Activated T-cell treated with anti-CD3 and anti-CD28 coated beads, Interleukin-2, amount 50 U/mL, for 72 hours (primary cell): Measurements from ENCODE around the gene SF3B3. TPM values are rescaled to one million over a fixed set of nuclear protein-coding genes. Genes with fewer than 3 reads are reported as not detected.

ENCODE experiments used
- ATAC-seq, 2 donors: fragments of 150-1000 bp; cut with Tn5 transposase; replicated peaks in 1 of 2; 2 replicates each; pipeline ENCODE4 v1.10.0; 2021; ENCODE audit warnings: moderate library complexity in 2 of 2, mild to moderate bottlenecking in 1 of 2
- DNase-seq, 2 donors: peaks; one replicate each; pipeline ENCODE4 v3.0.0; 2021 to 2022; ENCODE audit warnings: mixed read lengths in 1 of 2
- H3K27ac Mint-ChIP-seq: one replicate; pipeline ENCODE4 v1.8.0; 2022; ENCODE audit warnings: mild to moderate bottlenecking, moderate library complexity, mixed read lengths
- H3K27me3 Mint-ChIP-seq: one replicate; pipeline ENCODE4 v1.8.0; 2022; ENCODE audit warnings: low read depth, mixed read lengths
- H3K36me3 Mint-ChIP-seq, 2 donors: one replicate each; pipeline ENCODE4 v1.8.0; 2022; ENCODE audit warnings: mixed read lengths in 2 of 2, mild to moderate bottlenecking in 1 of 2; ENCODE audit not compliant: insufficient read depth in 2 of 2
- H3K4me1 Mint-ChIP-seq: one replicate; pipeline ENCODE4 v1.8.0; 2022; ENCODE audit warnings: low read depth, mixed read lengths
- H3K4me3 Mint-ChIP-seq, 2 donors: one replicate each; pipeline ENCODE4 v1.8.0; 2022; ENCODE audit warnings: mild to moderate bottlenecking in 2 of 2, mixed read lengths in 2 of 2, moderate library complexity in 2 of 2
- H3K9me3 Mint-ChIP-seq, 2 donors: one replicate each; pipeline ENCODE4 v1.8.0; 2022; ENCODE audit warnings: mixed read lengths in 2 of 2
- total RNA-seq, 2 donors: library from RNA; stranded (reverse); gene quantifications; one replicate each; pipeline ENCODE4 v1.2.3, GENCODE V29; 2022

Gene SF3B3
- total RNA-seq, 2 donors from 2014 or later: 302 to 309 TPM

DNA sequence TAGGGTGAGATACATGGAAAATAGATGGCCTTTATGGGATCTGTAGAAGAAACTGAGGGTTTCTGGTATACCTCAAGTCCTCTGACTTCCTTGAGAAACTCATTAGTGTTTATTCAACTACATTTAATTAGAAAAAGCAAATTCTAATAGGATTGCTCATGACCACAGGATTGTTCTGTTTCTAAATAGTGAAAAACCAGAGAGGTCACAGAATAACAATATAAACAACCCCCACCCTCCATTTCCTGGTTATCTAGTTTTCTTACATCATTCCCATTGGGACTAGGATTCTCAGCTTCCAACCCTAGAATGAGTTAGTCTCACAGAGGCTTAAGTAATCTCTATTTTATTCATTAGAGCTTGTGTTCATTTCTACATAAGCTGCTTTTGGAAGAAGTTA is 30.0 kb downstream of the SF3B3 start:
- Mint-ChIP-seq H3K27ac (no peak overlapping the region), H3K9me3 (no peaks in the 10 kb centered on the region), H3K4me1 (no peaks in the 10 kb centered on the region), H3K27me3 (no peaks in the 10 kb centered on the region), H3K36me3 (peaks cover 21 to 43% of the 10 kb centered on the region in 2 donors), H3K4me3 (no peak overlapping the region)
- ATAC-seq: no peak
- DNase-seq: no peak

DNA sequence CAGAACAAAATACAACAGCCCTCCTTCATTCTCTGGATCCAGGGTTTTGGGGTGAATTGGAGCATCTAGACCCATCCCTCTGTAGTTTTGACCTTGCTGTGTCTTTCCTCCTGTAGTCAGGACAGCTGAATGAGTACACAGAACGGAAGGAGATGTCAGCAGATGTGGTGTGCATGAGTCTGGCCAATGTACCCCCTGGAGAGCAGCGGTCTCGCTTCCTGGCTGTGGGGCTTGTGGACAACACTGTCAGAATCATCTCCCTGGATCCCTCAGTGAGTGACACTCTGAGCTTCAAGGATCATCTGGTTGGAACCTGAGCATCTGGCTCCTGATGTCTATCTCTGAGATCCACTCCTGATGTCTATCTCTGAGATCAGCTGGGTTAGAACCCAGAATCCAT is 32.4 kb downstream of the SF3B3 start:
- Mint-ChIP-seq H3K9me3 (no peaks in the 10 kb centered on the region), H3K27ac (peak overlapping the region; percentile 89), H3K4me3 (no peak overlapping the region), H3K4me1 (no peaks in the 10 kb centered on the region), H3K36me3 (peaks cover 19 to 44% of the 10 kb centered on the region in 2 donors), H3K27me3 (no peaks in the 10 kb centered on the region)
- DNase-seq (no peak), ATAC-seq (no peak)

DNA sequence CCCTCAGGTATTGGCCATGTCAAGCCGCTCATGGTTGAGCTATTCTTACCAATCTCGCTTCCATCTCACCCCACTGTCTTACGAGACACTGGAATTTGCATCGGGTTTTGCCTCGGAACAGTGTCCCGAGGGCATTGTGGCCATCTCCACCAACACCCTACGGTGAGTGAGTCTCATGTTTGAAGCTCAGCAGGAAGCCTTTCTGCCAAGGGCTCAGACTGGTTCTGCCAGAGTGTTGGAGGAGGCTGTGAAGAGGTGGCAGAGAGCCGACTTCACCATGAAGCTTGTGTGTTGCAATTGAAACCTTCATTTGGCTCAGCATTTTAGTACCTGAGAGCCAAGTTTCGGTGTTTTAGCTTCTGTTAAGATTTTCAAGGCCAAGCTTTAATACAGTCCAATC is 38.0 kb downstream of the SF3B3 start:
- Mint-ChIP-seq H3K4me1 (no peaks in the 10 kb centered on the region), H3K36me3 (peaks cover 21 to 53% of the 10 kb centered on the region in 2 donors), H3K27ac (no peak overlapping the region), H3K27me3 (no peaks in the 10 kb centered on the region), H3K9me3 (no peaks in the 10 kb centered on the region), H3K4me3 (no peak overlapping the region)
- DNase-seq (no peak), ATAC-seq (no peak)

DNA sequence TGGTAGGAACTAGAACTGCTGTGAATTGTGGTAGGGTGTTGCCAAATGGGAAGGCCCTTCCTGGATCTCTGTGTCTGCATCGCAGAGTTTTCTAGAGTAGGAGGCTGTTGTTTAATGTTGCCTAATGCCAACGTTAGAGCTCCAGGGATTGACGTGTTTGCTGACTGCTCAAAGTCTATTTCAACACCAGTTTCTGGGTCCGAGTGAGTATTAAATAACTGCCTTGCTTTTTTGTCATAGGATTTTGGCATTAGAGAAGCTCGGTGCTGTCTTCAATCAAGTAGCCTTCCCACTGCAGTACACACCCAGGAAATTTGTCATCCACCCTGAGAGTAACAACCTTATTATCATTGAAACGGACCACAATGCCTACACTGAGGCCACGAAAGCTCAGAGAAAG is 40.0 kb downstream of the SF3B3 start:
- Mint-ChIP-seq H3K4me1 (peaks cover under 1% of the 10 kb centered on the region), H3K9me3 (no peaks in the 10 kb centered on the region), H3K4me3 (no peak overlapping the region), H3K27me3 (no peaks in the 10 kb centered on the region), H3K27ac (peak overlapping the region; percentile 6), H3K36me3 (peaks cover 24 to 52% of the 10 kb centered on the region in 2 donors)
- DNase-seq (no peak), ATAC-seq (no peak)

DNA sequence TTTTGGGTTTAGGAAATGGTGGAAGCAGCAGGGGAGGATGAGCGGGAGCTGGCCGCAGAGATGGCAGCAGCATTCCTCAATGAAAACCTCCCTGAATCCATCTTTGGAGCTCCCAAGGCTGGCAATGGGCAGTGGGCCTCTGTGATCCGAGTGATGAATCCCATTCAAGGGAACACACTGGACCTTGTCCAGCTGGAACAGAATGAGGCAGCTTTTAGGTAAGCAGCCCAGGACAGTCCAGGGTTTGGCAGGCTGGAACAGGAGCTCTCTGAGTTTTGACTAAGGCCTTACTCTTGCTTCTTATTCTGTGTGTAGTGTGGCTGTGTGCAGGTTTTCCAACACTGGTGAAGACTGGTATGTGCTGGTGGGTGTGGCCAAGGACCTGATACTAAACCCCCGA is 41.4 kb downstream of the SF3B3 start:
- Mint-ChIP-seq H3K4me3 (no peak overlapping the region), H3K27ac (no peak overlapping the region), H3K4me1 (peaks cover 4% of the 10 kb centered on the region), H3K27me3 (no peaks in the 10 kb centered on the region), H3K36me3 (peaks cover 22 to 47% of the 10 kb centered on the region in 2 donors), H3K9me3 (no peaks in the 10 kb centered on the region)
- no peak for DNase-seq
- ATAC-seq: no peak

DNA sequence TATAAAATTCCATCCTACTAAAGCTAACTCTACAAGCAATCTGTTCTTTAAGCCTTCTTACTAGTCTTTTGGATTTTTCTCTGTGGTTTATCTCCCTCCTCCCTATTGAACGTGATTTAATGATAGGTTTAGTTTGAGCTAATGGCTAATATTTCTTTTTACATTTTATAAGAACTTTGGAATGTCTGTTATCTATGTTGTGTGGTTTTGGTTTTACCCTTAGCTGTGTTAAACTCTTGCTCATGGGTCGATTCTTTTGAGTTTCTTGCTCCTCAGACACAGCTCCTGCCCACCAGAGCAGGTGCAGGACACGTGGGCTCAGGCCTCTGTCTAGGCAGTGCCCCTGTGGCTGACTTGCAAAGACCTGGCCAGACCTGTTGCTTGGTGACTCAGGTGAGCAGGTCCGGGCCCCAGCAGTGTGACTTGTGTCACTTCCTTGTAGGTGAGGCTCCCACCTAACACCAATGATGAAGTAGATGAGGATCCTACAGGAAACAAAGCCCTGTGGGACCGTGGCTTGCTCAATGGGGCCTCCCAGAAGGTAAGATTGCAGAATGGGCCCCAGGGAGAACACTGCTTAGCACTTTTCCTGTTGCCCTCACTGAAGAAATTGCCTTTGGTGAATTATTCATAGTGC is 45.1 kb downstream of the SF3B3 start:
- Mint-ChIP-seq H3K4me3 (no peak overlapping the region), H3K27ac (peak overlapping the region; percentile 52), H3K36me3 (peaks cover 31 to 51% of the 10 kb centered on the region in 2 donors), H3K27me3 (no peaks in the 10 kb centered on the region), H3K9me3 (no peaks in the 10 kb centered on the region), H3K4me1 (peaks cover 23% of the 10 kb centered on the region)
- DNase-seq (no peak), ATAC-seq (no peak)

DNA sequence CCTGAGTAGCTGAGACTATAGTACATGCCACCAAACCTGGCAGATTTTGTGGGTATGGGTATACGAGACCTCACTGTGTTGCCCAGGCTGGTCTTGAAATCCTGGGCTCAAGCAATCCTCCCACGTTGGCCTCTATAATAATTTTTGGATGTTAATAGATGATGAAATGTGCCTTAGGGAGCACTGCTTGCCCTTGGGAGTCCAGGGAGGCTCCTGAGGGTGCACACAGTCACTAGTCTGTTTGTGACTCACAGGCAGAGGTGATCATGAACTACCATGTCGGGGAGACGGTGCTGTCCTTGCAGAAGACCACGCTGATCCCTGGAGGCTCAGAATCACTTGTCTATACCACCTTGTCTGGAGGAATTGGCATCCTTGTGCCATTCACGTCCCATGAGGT is 46.1 kb downstream of the SF3B3 start:
- no peak for ATAC-seq
- DNase-seq: no peak
- no peak overlapping the region for H3K27ac Mint-ChIP-seq
- peaks cover 23% of the 10 kb centered on the region for H3K4me1 Mint-ChIP-seq
- no peak overlapping the region for H3K4me3 Mint-ChIP-seq
- peaks cover 31 to 51% of the 10 kb centered on the region in 2 donors for H3K36me3 Mint-ChIP-seq
- H3K9me3 Mint-ChIP-seq: no peaks in the 10 kb centered on the region
- no peaks in the 10 kb centered on the region for H3K27me3 Mint-ChIP-seq

DNA sequence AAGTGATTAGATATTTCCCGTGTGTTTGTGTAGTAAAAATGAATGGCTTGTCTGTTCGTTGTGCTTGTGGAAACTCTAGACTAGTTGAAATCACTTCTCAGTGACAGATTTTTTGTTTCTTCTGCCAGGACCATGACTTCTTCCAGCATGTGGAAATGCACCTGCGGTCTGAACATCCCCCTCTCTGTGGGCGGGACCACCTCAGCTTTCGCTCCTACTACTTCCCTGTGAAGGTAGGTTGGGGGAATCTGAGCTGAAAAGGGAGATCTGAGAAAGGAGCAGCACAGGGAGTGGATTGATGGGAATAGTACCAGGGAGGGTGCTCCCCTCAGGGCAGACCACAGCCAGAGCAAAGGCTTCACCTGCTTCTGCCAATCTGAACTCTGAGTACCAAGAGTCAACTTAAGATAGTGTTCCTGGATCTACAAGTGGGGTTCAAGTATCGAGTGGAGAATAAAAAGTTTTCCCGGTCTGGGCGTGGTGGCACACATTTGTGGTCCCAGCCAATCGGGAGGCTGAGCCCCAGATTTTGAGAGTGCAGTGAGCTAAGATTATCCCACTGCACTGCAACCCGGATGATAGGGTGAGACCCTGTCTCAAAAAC is 47.5 kb downstream of the SF3B3 start:
- peaks cover 28 to 41% of the 10 kb centered on the region in 2 donors for H3K36me3 Mint-ChIP-seq

GRCh38 chr16:70571623-70572022 is 48.0 kb downstream of the SF3B3 start:
- H3K27me3 Mint-ChIP-seq: no peaks in the 10 kb centered on the region
- DNase-seq: no peak
- peak overlapping the region in 1 of 2 donors; percentile 6 for H3K4me3 Mint-ChIP-seq
- no peaks in the 10 kb centered on the region for H3K9me3 Mint-ChIP-seq
- peaks cover 36% of the 10 kb centered on the region for H3K4me1 Mint-ChIP-seq
- peaks cover 26 to 41% of the 10 kb centered on the region in 2 donors for H3K36me3 Mint-ChIP-seq
- peak overlapping the region; percentile 91 for H3K27ac Mint-ChIP-seq
- ATAC-seq: peak; percentile 28 to 48

More for the DNA sequence above, 47.5 kb downstream of the SF3B3 start:
- H3K9me3 Mint-ChIP-seq: no peaks in the 10 kb centered on the region
- H3K27ac Mint-ChIP-seq: peak overlapping the region; percentile 16
- H3K4me1 Mint-ChIP-seq: peaks cover 30% of the 10 kb centered on the region
- ATAC-seq (no peak), DNase-seq (no peak)
- no peaks in the 10 kb centered on the region for H3K27me3 Mint-ChIP-seq
- no peak overlapping the region for H3K4me3 Mint-ChIP-seq

GRCh38 chr16:70572050-70572925 is 48.7 kb downstream of the SF3B3 start:
- Mint-ChIP-seq H3K36me3 (peaks cover 23 to 37% of the 10 kb centered on the region in 2 donors), H3K9me3 (no peaks in the 10 kb centered on the region), H3K4me3 (peak overlapping the region in 1 of 2 donors; percentile 6), H3K4me1 (peaks cover 38% of the 10 kb centered on the region), H3K27ac (peak overlapping the region; percentile 91), H3K27me3 (no peaks in the 10 kb centered on the region)
- ATAC-seq (peak; percentile 38 to 51), DNase-seq (no peak)

GRCh38 chr16:70572926-70573270 is 49.3 kb downstream of the SF3B3 start:
- peak overlapping the region; percentile 91 for H3K27ac Mint-ChIP-seq
- no peak overlapping the region for H3K4me3 Mint-ChIP-seq
- H3K27me3 Mint-ChIP-seq: no peaks in the 10 kb centered on the region
- DNase-seq (no peak), ATAC-seq (no peak)
- H3K4me1 Mint-ChIP-seq: peaks cover 38% of the 10 kb centered on the region
- no peaks in the 10 kb centered on the region for H3K9me3 Mint-ChIP-seq
- peaks cover 22 to 36% of the 10 kb centered on the region in 2 donors for H3K36me3 Mint-ChIP-seq

DNA sequence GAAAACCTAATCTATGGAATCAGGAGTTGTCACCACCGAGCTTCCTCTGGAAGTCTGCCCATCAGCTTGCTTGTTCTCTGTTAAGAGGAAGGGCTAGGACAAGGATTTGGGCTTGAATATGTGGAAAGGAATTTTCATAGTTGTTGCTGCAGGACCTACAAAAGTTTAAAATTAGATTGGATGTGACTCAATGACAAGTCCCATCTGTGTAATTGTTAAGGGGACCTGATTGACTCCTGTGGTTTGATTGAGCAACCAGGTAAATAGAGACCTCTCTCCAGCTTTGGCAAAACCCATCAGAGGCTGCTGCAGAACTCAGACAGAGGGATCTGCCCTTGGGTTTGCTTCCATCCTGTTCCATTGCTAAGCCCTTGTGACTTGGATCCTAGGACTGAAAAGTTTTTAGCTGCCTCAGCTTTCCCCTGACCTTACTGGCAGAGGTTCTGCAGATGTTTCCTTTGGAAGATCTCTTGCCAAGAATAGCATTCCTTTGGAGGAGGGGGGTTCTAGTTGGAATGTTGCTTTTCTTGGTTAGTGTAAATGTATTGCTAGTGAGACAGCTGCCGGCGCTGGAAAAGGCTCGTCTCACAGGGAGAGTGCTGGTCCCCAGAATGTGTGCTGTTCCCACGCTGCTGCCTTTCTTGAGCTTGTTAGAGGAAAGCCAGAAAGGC is 50.0 kb downstream of the SF3B3 start:
- Mint-ChIP-seq H3K36me3 (peaks cover 18 to 30% of the 10 kb centered on the region in 2 donors), H3K4me1 (peaks cover 38% of the 10 kb centered on the region), H3K4me3 (no peak overlapping the region), H3K27me3 (no peaks in the 10 kb centered on the region), H3K27ac (peak overlapping the region; percentile 91), H3K9me3 (no peaks in the 10 kb centered on the region)
- ATAC-seq: no peak
- DNase-seq: no peak
